ENCODE results near the gene RHOBTB1.
A peak's percentile ranks its signal among the peaks of the same experiment; 100 is the strongest.

Gene RHOBTB1

DNA sequence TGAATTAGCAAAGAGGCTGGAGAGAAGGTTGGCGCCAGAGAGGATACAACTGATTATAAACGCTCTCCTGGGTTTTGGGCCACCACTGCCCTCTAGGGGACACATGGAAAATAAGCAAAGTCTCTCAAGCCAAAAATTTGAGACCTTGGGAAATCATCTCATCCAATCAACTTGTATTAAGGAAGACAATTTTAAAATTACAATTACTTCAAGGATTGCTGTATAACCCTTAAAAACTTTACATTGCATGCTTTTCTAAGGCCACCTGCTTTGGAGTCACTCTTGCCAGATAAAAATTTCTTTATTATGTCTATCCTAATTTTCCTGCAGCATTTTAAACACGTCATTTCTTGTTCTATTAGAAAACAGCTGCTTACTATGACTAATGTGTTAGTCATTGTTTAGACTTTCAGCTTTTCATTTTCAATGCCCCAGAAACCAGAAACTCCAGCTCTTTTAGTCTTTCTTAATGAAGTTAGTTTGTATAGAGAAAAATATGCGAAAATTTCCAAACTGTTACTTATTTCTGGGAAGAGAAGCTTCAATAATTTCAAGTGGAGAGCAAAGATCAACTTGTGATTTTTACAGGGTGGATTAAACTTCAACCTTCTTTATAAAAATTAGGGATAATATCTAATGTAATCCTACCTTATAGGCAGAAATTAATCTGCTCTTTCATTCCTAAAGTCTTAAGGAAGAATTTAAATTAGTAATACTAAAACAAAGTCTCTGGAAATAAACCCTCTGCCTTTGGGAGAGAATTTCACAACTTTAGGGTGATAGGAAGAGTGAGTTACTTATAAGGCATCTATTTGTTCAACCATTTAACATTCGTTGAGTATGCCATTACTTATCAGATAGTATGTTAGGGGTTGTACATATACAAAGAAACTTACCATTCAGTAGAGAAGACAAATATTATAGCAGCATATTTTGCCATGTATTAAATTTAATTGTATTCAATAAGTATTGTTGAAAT is 20.6 kb upstream of the RHOBTB1 start:
- peak in 1 of 4 experiments; percentile 11 for DNase-seq

DNA sequence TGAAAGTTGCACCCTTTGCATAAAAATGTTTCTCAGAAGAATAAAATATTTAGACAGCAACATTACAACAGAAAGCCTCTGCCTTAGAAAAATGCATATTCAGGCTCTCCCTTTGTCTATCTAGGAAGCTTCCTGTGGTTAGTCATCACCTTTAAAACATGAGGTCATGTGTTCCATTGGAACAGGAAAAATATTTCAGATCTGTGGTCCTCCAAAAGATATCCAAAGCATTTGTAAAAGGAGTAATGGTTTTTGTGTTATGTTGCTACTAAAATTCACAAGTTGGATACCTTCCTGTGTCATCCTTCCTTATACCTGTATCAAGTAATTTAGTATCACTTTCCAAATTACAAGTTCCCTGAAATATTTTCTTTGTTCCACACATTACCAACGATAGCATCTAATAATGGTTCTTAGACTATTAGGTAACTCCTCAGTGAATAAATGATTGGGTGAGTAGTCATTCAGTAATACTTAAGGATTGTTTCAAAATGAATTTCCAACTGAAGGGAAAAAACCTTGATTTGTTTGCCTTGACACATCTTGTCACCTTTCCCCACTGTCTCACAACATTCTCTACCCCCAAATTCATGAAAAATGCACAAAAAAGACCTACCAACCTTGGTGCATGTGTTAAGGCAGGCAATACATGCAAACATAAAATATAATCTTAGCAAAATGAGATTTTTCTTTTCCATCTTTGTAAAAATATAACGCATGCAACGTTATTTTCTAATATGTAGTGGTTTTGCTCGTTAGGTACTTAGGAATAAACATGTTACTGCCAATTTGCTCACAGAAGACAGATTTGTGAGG is 19.7 kb upstream of the RHOBTB1 start:
- DNase-seq: no peak

DNA sequence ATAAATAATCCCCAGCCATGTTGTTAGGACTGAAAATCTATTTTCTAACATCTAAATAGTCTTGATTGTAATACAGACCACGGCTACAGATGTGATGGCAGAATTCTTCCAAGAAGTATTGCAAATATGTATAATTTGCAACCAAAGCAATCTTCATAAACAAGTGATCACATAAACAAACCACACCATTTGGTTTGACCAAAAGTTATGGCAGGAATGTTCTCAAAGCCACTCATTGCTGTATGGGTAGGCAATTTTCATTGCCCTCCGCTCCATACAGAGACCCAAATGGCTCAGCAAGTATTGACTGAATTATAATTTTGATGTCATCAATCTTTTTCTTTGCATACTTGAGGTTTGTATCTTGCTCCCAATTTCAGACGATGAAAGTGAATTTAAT is 19.0 kb upstream of the RHOBTB1 start:
- no peak for DNase-seq

DNA sequence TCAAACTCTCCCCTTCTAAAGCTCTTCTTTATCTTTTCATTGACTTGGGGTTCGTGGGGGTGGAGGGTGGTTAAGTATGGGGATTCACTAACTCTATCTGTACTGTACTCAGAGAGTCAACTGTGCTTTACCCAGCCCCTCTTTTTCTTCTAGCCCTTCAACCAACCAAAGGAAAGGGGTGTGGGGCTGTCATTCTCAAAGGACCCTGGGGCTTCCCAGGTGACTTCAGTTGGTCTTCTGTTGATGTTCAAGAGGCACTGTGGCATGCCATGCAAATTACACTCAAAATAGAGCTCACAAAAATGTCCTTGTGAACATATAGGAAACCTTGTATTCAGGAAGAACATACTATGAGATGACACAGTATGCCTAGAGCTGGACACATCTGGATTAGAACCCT is 16.9 kb upstream of the RHOBTB1 start:
- no peak for DNase-seq

DNA sequence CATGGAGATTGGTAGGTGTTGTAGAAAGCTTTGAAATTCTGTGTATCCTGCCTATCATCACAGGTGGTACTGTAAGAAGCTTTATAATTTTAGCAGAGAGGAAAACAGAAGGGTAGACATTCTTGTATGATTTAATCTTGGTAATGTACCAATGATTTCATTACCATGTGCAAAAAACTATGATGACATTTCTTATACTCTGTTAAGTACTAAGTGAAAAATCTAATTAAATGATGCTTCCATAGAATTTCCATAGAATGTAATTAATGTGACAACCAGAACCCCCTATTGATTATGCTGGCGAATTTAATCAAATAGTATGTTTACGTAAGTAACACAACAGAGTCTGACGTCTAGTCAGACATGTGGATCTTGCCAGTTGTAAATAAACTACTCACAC is 16.0 kb upstream of the RHOBTB1 start:
- DNase-seq: no peak

DNA sequence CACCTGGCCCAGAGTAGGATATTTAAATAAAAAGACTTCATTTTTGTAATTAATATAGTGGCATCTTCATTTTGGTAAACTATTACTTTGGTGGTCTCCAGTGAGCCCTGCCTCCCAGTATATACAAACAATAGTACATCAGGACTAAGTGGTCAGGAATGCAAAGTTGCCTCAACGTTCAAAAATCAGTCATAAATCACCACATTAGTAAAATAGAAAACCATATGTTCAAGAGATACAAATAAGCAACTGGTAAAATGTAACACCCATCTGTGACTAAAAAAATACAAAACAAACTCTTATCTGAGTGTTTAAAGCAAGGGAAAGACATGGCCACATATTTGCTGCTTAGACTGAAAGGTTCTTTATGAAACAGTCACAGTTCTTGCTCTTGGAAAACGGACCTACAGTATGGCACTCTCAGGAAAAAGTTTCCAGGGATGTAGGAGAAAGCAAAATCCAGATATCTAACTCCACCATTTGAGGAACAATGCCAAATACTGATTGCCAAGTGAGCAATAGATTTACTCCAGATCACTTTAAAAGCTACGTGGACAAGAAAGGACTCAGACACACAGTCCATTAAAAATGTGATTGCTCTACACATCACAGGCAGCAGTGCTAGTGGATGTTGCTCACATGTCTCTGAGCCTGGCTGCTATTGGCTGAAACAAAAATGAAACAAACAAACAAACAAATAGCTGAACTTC is 15.1 kb upstream of the RHOBTB1 start:
- no peak for DNase-seq

DNA sequence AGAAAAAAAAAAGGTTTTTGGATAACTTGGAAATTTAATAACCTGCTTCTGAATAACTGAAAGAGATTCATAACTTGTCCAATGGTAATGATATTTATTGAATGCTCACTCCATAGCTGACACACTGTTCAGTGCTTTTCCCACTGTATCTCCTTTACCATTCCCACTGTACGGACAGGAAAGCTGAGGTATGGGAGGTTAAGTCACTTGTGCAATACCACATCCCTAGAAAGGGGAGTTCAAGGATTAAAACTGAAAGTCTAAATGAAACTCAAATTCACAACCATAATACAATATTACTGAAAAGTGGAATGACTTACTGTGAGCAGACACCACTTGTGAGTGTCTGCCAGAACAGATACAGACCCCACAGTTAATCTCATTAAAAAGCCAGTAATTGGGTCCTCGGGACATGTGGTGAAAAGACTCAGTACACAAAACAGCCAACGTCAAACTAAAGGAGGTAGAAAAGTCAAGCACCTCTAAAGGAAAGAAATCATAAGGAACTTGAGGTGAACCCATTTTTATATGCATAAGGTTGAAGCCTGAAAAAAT is 13.8 kb upstream of the RHOBTB1 start:
- no peak for DNase-seq

DNA sequence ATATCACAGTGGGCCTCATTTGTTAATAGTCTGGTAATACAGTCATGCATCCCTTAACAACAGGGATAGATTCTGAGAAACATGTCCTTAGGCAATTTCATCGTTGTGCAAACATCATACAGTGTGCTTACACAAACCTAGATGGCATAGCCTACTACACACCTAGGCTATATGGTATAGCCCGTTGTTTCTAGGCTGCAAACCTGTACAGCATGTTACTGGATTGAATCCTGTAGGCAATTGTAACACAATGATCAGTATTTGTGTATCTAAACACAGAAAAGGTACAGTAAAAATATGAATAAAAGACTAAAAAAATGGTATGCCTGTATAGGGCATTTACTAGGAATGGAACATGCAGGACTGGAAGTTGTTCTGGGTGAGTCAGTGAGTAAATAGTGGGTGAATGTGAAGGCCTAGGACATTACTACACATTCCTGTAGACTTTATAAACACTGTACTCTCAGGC is 12.0 kb upstream of the RHOBTB1 start:
- DNase-seq: no peak

DNA sequence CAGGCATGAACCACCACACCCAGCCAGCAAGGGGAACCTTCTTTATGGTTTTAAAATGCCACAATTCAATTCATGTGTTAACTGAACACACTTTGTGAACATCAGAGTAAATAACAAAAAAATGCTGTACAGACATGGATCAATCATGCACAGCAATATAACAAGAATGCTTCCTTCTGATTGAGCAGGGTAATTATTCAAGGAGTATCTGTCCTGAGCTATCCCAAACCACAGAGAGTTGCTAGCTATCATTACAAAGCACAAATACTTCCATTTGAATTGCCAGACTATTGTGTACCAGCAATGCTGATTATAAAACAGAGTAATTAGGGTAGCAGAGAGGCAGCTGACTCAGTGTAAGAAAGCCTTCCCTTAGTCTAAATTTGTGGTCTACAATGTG is 11.3 kb upstream of the RHOBTB1 start:
- DNase-seq: no peak

DNA sequence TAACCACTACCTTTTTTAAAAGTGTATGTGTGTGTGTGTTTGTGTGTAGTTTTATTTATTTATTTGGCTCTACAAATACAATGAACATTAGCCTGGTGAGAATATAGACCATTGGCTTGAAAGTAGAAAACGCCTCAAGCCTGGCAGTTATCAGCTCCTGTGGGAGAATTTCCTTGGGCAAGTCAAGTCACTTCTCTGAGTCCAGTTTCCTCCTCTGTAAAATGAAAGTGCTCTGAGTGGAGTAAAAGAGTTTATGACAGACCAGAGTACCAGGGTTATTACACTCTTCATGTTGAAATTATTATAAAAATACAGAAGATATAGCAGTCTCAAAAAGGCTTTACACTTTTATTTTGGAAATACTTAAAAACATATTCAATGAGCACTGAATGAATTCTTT is 10.1 kb upstream of the RHOBTB1 start:
- DNase-seq: no peak

DNA sequence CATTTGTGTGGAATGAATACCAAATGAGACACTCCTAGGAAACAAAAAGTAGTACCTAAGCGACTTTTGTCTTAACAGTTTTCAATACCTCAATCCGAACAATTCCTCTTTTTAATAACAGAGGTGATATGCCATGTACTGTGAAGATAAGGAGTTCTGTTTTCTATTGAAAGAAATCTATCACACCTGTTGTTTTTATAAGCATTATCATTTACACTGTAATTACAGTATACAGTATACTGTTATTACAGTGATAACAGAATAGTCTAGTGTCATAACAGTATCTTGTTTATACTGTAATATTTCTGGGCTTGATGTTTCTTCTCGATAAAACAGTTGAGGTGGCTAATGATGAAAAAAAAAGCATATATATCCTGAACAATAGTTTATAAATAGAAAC is 9.4 kb upstream of the RHOBTB1 start:
- DNase-seq: no peak

DNA sequence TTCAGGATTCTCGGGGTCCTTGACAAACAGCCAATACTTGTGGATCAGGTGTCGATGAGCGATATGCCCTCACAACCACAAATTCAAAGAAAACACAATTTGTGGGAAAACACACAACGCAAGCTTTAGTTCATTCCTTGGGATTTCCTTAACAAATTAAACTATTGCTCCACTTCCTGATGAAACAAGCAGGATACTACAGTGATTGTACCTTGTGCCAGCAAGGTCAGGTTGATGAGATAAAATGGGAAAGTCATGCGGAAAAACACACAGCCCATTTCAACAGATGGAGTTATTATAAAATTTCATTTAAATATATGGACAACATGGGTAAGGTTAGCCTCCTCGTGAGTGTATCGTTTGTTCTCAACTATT is 8.8 kb upstream of the RHOBTB1 start:
- DNase-seq: no peak

DNA sequence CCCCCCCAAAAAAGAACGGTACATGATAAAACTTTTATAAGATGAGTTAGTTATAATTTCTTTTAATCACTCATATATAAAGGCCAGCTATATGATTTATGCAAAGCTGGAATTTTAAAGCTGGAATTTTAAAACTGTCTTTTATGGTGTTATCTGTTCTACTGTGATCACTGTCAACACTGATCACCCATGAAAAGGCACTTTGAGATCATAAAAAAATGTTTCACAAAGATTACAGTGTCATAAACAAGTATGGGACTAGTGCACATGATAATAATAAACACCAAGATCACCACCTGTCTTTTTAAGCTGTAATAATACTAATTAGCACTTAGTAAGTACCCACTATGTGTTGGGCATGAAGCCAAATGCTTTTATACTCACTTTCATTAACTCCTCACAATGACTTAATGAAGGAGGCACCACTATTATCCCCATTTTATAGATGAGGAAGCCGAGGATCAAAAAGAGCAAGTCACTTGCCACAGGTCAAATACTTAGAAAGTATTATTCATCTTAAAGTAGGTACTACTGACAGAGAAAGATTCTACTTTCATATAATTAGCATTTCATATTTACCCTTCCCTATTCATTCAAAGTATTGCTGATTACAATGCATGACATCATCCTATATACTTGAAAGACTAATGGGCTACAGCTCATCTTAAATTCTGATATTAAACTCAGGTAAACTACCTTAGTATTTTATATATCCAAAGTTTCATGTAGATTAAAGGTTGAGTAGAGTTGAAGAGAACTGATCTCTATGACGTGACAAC is 8.3 kb upstream of the RHOBTB1 start:
- DNase-seq: no peak

DNA sequence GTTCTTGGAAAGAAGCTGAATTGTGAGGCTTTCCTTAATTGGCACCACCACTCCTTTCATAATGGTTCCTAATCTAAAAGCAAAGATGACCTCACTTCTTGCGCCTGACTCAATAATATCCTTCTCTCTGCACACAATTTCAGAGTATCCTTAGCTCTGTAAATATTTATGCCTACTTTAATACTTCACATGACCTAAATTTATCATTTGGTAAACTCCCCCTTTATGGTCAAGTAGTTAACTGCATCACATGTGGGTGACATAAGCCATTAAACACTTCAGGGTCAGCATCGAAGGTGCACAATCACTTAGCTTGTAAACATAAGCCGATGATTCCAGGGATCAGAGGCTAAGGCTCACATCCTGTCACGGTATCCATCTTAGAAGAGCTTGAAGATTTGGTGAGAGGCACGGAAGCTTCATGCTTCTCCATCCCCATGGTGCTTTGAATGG is 7.3 kb upstream of the RHOBTB1 start:
- DNase-seq: no peak

DNA sequence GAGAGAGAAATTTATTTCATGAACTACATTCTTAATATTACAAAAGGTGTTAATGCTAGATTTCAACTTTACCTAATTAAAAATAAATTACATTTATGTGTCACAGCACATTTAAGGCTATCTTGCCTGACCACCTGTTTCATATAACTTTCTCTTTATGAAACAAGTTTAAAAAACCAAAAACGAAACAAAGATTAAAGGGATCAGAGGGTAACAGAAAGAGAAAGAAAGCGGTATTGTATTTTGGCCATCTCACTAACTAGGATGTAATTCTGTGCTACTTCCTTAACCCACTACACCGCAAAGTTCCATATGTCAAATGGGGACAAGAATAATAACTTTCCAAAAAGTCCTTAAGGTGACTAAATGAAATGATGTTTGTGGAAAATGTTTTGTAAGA is 6.3 kb upstream of the RHOBTB1 start:
- no peak for DNase-seq

DNA sequence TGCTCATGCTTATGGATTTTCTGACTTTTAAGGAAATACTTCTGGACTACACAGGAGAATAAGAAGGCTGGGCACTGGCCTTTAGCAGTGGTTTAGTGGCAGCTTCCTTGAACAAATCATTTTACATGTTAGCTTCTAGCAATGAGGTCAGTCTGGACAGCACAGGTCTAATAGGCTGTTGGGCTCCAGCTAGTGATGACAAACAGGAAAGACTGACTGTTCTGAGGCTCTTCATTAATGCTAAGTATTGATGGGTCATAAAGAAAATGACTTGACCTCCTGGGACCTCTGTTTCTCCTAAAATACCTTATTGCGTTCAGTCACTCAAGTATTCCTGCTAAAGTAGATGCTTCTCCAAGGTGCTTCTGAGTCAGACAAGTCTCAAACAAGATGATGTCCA is 4.9 kb upstream of the RHOBTB1 start:
- no peak for DNase-seq

DNA sequence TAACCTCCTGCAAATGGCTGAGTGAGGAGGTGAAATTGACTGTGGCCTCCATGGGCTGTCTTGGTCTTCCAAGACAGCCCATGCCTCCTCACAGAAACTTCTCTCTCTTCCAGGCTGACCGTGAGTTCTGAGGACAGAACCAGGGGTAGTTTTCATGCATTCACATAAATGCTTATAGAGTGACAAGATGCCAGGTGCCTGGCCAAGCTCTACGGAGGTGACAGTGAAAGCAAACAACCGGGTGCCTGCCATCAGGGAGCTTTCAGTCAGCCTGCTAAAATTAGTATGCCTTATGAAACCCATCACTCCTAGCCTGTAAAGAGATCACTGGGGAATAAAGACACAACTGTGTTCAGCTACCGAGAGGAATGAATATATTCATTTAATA is 919 bp upstream of the RHOBTB1 start:
- DNase-seq: no peak

DNA sequence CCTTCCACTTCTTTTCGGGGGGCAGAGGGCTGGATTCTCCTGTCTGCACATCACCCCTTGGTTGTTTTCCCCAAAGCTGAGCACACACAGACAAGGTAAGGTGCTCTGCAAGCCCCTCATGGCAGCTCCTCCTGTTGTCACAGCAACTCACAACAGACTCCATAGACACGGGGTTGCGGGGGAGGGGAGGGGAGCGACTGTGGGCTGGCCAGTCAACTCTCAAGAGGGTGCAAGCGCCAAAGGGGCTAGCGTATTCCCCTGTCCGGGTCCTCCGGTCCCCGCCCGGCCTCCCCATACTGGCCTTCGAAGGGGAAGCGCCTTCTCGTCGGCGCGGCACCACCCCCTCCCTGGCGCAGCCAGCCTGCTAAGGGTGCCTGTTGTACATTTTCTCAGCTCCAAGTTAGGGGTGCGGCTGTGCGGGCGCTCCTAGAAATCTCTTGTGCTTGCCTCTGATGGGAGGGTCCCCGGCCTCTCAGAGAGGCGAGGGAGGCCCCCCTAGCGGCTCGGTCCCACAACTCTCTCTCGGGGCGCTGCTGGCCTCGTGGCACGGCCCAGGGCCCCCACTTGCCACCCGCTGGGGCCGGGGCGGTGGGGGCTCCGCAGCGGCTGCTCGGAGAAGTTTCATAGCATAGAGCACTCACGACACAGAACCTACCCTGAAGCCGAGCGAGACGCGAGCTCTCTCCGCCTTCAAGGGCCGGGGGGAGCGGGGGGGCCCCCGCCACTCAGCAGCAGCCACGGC is 498 bp downstream of the RHOBTB1 start:
- no peak for DNase-seq

DNA sequence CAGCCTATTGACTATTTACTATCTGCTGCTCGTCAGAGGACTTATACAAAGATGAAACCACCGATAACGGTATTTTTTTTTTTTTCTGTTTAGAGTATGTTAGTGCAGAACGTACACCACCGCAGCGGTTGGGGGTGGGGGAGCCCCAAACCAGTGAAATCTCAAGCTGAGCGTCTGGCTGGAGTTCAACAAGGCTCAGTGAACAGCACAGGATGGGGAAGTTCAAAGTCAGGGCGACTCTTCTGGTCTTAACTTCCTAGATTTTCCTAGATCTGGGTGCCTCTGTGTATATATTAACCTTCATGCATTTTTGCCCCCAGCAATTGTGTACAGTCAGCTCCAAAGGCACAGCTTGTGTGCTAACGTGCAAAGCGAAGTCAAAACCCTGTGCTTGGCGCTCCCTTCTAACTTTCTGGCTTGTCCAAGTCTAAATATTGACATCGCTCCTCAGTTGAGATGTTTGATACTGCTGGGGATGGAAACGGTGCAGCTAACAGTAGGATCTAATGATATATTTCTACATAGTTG is 1.1 kb downstream of the RHOBTB1 start:
- DNase-seq: no peak

DNA sequence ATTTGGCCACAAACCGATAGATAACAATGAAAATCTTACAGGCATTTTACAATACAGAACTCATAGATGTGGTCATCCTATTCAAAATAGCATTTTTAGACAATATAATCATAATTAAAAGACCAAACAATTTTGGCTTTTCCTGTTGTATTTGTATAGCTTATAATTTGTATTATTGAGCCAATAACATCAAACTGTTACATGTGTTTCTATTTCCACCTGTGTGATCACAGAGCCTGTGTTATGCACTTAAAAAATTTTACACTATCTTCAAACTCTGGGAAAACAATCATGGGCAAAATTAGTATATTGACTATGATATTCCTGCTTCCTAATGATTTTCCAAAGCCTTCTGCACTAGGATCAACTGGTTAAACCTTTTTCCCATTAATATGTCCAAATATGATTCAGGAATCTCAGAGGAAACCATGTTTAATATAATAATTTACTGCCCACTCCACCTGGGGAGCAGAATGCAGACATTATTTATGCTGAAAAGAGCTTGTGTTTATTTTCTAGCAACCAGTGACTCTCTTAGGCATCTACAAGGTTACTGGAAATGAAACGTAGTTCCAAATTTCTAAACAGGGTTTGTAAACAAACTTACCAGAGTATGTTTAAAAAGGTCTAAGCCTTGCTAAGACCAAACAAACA is 1.7 kb downstream of the RHOBTB1 start:
- no peak for DNase-seq

DNA sequence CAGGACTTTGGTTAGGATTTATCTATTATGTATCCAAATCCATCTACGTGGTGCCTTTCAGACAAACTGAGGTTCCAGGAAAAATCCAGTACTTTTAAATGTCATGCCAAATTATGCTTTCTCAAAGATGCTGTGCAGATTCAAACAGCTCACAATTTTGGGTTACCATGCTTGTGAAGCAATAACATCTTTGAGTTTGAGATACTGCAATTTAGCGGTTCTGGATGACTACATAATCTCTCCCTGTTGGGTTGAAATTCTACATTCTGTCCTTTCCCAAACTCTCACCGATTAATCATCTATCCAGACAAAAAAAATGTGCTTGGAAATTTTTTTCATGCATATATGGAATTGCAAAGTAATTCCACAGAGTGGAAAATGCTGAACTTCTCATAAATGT is 3.5 kb downstream of the RHOBTB1 start:
- no peak for DNase-seq
